Transverse colon (tissue), 4 donors: Measurements from ENCODE around the gene CCNI2. TPM values are rescaled to one million over a fixed set of nuclear protein-coding genes. Genes with fewer than 3 reads are reported as not detected.

Experiments
- DNase-seq: peaks from one replicate; pipeline ENCODE4 v3.0.0-alpha.2; 2019
- H3K27ac ChIP-seq, 4 donors: fragments of 200-600 bp; sonication (generic); 2 replicates each; pipeline ENCODE4 v1.5.1; 2016 to 2018; ENCODE audit warnings: inconsistent platforms in 4 of 4
- H3K27me3 ChIP-seq: fragments of 200-600 bp; sonication (generic); 2 replicates; pipeline ENCODE4 v1.5.1; 2017; ENCODE audit warnings: inconsistent platforms
- H3K36me3 ChIP-seq, 4 donors: fragments of 200-600 bp; sonication (generic); 2 replicates each; pipeline ENCODE4 v1.5.1; 2017 to 2019; ENCODE audit warnings: inconsistent platforms in 4 of 4
- H3K4me1 ChIP-seq, 4 donors: fragments of 200-600 bp; sonication (generic); 2 replicates each; pipeline ENCODE4 v1.5.1; 2017 to 2020; ENCODE audit warnings: inconsistent platforms in 4 of 4
- H3K4me3 ChIP-seq, 4 donors: fragments of 200-600 bp; sonication (generic); 1 replicate in 1 of 4; 2 replicates in 3 of 4; pipeline versions ENCODE4 v1.5.1 to v1.6.1; 2017 to 2019; ENCODE audit warnings: inconsistent platforms in 4 of 4
- H3K9me3 ChIP-seq, 2 donors: fragments of 200-600 bp; sonication (generic); 2 replicates each; pipeline ENCODE4 v1.5.1; 2017 to 2019; ENCODE audit warnings: inconsistent platforms in 2 of 2
- CTCF ChIP-seq, 5 experiments: fragments of 200-600 bp in 3 of 5; fragments of 450-650 bp in 2 of 5; sonication (generic) in 3 of 5; IDR thresholded peaks; 1 replicate in 2 of 5; 2 replicates in 3 of 5; pipeline ENCODE4 v1.5.1; 2016 to 2017; ENCODE audit warnings: antibody characterized with exemption in 5 of 5, inconsistent platforms in 3 of 5, mild to moderate bottlenecking in 2 of 5, moderate library complexity in 1 of 5
- EP300 ChIP-seq: sonication (generic); formaldehyde crosslinking; IDR thresholded peaks from one replicate; pipeline ENCODE4 v1.6.1; 2017; ENCODE audit warnings: antibody characterized with exemption, low read depth
- POLR2A ChIP-seq: fragments of 450-650 bp; IDR thresholded peaks from one replicate; pipeline ENCODE4 v1.6.1; 2016; ENCODE audit warnings: antibody characterized with exemption, mild to moderate bottlenecking, moderate library complexity
- POLR2AphosphoS5 ChIP-seq, 3 donors: sonication (generic); formaldehyde crosslinking; IDR thresholded peaks; one replicate each; pipeline ENCODE4 v1.6.1; 2016; ENCODE audit warnings: antibody characterized with exemption in 3 of 3
- WGBS, 2 donors: methylation state at CpG; one replicate each; pipeline ENCODE4 v1.1.5; 2018; ENCODE audit warnings: low coverage in 1 of 2; 5-methylcytosine and 5-hydroxymethylcytosine counted together
- in situ Hi-C, 4 donors: fragments of 200-750 bp; cut with MboI; loops; one replicate each; pipeline versions ENCODE4 v1.15.0 to v1.15.1; 2017; ENCODE audit warnings: low sequenced_read_pairs in 3 of 4, low pct_ligation_motif_present in 1 of 4, low pct_unique_long_range_greater_than_20kb in 1 of 4
- intact Hi-C: fragments of 100-400 bp; cut with DNase I; formaldehyde crosslinking; loops from one replicate; pipeline ENCODE4 v1.15.1; 2023; ENCODE audit warnings: low total_unique reads
- total RNA-seq, 4 donors: library from RNA; depleted of rRNA; stranded (reverse); fragments of >200 nt; gene quantifications; one replicate each; pipeline ENCODE4 v1.1.0, GENCODE V29; 2016

CCNI2 gene
- total RNA-seq, 4 donors from 2014 or later = 3.0 to 13.0 (median 7.1) TPM

GRCh38 chr5:132714456-132715307 is 32.5 kb upstream of the CCNI2 start:
- Histone ChIP-seq H3K27ac (no peak overlapping the region), H3K4me1 (peaks cover 0 to 3% (median 0%) of the 10 kb centered on the region in 4 donors), H3K4me3 (no peak overlapping the region), H3K36me3 (no peaks in the 10 kb centered on the region), H3K9me3 (no peaks in the 10 kb centered on the region), H3K27me3 (no peaks in the 10 kb centered on the region)
- WGBS, 2 donors = 50 to 63% methylated on average over 5 to 11 of the region's 11 CpGs
- no peak for TF ChIP-seq POLR2AphosphoS5 (IDR thresholded peaks at IDR 0.05)
- no peak for TF ChIP-seq EP300
- peak; percentile 27 to 51 (median 40) for TF ChIP-seq CTCF (IDR thresholded peaks at IDR 0.05)
- no peak for TF ChIP-seq POLR2A
- in situ Hi-C loops (loop anchor here in 2 of 4 donors (25.0 kb wide), 1 partner anchor 327 kb away; no protein-coding TSS in a partner anchor), intact Hi-C loops (no loop called here)
- no peak for DNase-seq

- no peak for DNase-seq
- H3K36me3 ChIP-seq = no peaks in the 10 kb centered on the region
- no peak overlapping the region for H3K27ac ChIP-seq
- TF ChIP-seq CTCF (IDR thresholded peaks at IDR 0.05) (no peak), POLR2AphosphoS5 (IDR thresholded peaks at IDR 0.05) (no peak), EP300 (no peak), POLR2A (no peak)
- in situ Hi-C loops = loop anchor here in 2 of 4 donors (25.0 kb wide), 1 partner anchor 331 kb away; no protein-coding TSS in a partner anchor
- intact Hi-C loops = no loop called here
- H3K27me3 ChIP-seq = no peaks in the 10 kb centered on the region
- H3K4me1 ChIP-seq = peaks cover 0 to 3% (median 0%) of the 10 kb centered on the region in 4 donors
- WGBS, 2 donors = 96 to 100% methylated on average over 4 to 5 of the region's 5 CpGs
- no peaks in the 10 kb centered on the region for H3K9me3 ChIP-seq
- no peak overlapping the region for H3K4me3 ChIP-seq
Measured at GRCh38 chr5:132718544-132719312, 28.5 kb upstream of the CCNI2 start.

GRCh38 chr5:132725745-132726144 is 21.5 kb upstream of the CCNI2 start:
- Histone ChIP-seq H3K4me1 (no peaks in the 10 kb centered on the region), H3K9me3 (no peaks in the 10 kb centered on the region), H3K27ac (no peak overlapping the region), H3K4me3 (no peak overlapping the region), H3K27me3 (no peaks in the 10 kb centered on the region), H3K36me3 (no peaks in the 10 kb centered on the region)
- in situ Hi-C loops = no loop called here
- DNase-seq = no peak
- TF ChIP-seq CTCF (IDR thresholded peaks at IDR 0.05) (no peak), EP300 (no peak), POLR2AphosphoS5 (IDR thresholded peaks at IDR 0.05) (no peak), POLR2A (no peak)
- intact Hi-C loops = no loop called here
- WGBS, 2 donors = 93 to 94% methylated on average over 2 of the region's 2 CpGs

- intact Hi-C loops = no loop called here
- Histone ChIP-seq H3K4me3 (no peak overlapping the region), H3K9me3 (no peaks in the 10 kb centered on the region), H3K27me3 (no peaks in the 10 kb centered on the region), H3K36me3 (no peaks in the 10 kb centered on the region), H3K27ac (no peak overlapping the region), H3K4me1 (no peaks in the 10 kb centered on the region)
- WGBS, 2 donors = 95 to 97% methylated on average over 10 of the region's 10 CpGs
- in situ Hi-C loops = no loop called here
- TF ChIP-seq EP300 (no peak), POLR2A (no peak), POLR2AphosphoS5 (IDR thresholded peaks at IDR 0.05) (no peak), CTCF (IDR thresholded peaks at IDR 0.05) (no peak)
- no peak for DNase-seq
Measured at GRCh38 chr5:132729896-132730295, 17.3 kb upstream of the CCNI2 start.
